ENCODE data around the gene CIT.
"Not testable (repeated sequence)": the region's sequence is repeated elsewhere in the genome, so short reads cannot be mapped to it uniquely, and the experiment has no call there.

The CIT gene

DNA sequence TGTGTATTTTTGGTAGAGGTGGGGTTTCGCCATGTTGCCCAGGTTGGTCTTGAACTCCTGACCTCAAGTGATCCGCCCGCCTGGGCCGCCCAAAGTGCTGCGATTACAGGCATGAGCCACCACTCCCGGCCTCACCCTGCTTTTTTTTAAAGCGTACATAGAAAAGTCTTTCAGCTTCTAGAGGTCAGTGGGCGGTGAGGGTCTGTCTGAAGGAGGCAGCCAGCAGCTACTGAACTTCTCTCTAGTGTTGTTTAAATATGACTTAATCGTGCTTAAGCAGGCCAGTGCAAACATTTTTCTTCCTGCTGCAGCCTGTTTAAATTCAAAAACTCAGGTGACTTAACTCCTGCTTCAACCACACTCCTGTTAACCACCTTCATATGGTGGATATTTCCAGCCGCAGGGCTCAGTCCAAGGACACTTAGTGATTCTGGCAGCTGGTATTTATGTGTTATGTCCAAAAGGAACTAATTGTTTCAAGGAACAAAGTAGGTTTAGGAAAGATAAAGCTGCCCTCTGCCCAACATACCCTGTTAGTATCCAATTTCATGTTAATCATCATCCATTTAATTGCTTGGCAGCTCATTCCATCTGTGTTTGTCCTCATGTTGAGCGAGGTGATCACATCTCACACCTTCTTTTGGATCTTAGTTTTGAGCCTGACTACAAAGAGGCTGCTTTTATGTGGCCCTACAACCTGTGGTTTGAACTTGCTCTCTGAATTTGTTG is 207.2 kb downstream of the CIT start:
- no peak for DNase-seq

DNA sequence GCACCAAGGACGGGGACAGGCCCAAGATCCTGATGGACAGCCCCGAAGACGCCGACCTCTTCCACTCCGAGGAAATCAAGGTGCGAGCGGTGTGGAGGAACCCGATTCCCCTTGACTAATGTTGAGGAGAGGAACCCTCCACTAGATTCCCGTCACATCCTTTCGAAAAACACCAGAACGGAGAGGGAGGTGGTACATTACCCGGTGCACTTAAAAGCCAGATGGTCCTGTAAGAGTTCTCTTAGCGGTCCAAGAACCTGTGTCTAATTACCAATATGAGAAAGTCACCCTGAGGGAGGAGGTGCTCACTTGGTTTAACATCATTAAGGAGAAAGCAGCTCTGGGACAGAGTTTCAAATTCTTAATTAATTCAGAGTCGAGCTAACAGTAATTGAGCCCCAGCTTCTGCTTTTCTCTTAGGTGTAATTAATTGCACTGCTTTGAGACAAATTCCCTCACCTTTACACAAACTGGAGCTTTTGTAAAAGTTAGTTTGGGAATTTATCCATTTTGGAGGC is 208.7 kb downstream of the CIT start:
- DNase-seq = no peak

DNA sequence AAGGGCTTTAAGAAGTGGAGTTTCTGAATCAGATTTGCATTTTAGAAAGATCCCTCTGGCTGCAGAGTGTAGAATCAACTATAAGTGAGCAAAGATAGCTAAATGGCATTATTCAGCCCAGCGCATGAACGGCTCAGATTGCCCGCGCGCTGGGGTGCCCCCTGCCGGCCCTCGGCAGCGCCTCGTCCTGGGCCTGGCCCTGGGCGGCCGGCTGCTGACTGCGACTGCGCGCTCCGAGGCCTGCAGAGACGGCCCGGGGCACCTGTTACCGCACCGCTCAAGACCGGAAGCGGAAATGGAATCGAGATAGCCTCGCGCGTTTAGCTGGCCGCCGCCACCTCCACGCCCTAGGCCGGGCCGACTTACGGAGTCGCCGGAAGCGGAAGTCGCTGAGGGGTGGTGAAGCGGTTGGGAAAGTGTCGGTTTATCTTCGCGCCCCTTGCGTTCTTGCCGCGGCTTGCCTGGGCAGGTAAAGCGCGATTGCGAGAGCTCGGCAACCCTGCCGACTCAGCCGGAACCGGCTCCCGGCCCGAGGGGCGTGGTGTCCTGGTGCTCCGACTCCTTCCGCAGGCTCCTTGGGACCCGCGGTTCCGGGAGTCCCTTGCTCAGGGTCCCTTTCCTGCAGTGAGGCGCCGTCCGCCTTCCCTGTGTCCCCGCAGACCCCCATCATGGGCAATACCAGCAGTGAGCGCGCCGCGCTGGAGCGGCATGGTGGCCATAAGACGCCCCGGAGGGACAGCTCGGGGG is 209.4 kb downstream of the CIT start, which contains the start of gene PRKAB1:
Gene PRKAB1 (plus strand): TSS at position 557 of the 747 bp plus-strand sequence. CDS start 112 bp downstream, at position 669.
- peak; percentile 98 for DNase-seq

DNA sequence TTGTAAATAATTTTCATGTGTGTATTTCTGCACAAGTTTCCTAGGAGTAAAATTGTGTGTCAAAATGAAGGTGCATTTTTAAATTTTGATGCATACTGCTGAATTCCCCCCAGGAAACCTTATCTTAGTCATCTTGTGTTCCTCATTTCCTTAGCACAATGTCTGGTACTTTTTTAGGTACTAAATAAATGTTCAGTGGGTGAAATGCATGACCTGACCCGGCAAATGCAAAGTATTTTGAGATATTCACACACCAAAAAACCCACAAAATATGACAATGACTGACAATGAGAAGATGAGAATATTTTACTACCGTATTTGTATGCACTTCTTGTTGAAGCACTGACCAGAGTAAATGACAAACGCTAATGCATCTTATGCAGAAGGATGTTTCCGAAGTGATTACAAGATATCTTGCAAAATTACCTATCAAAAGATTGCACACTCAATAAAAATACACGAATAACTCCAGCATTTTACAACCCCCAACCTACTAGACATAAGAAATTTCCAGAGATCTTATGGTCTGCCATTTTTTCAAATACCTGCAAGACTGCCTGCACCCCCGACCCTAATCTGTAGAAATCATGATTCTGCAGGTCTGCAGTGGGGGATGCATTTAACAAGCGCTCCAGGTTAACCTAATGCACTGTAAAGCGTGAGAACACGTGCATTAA is 210.1 kb downstream of the CIT start:
- peak; percentile 24 for DNase-seq

DNA sequence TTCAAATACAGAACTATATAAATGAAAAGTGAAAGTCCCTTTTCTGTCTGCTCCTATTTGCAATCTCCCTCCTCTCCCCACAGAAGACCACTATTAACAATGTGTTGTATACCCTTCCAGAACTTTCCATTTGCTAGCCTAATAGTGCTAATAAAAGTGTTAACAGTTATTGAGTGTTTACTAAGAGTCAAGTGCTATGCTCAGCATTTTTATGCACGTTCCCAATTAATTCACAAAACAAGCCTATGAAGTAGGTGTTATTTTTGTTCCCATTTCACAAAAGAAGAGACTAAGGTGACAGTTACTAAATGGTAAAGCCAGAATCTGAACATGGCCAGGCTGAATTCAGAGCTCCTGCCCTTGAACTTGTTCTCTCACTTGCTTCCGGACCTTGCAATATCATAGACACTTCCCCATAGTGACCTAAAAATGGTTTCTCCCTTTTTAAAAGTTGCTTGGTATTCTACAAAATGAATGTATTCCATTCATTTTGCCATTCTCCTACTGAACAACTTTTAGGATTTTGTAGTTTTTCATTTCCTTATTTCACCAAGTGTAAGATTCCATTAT is 210.8 kb downstream of the CIT start:
- no peak for DNase-seq

DNA sequence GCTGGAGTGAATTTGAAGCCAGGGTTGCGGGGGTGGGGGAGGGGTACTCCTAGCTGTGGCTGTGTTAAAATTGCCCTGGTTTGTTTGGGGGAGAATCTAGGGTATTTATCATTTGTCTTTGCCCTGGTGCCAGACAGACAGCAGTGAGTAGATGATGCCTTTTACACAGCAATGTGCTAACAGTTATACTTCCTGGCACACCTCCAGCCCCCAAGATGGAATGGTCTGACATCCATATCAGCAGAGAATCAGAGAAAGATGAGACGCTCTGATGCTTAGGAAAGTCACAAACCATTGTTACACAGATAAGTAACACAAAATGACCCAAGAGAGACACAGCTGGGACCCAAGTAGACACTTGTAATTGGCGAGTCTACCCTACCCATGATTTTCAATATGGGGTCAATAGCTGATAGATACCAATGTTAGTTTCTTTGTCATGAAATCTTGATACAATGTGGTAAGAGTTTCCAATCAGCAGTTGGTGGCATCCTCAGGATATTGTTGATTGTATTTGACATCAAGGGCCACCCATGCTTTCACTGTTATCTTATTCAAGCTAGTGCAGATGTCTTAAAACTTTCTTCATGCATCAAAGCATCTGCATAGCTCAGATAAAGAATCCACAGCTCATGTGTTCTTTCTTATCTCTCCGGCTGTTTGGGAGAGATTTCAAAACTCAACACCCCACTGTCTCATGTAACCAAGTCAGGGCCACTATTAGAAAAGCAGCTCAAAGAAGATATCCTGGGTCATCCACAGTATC is 211.8 kb downstream of the CIT start:
- no peak for DNase-seq

DNA sequence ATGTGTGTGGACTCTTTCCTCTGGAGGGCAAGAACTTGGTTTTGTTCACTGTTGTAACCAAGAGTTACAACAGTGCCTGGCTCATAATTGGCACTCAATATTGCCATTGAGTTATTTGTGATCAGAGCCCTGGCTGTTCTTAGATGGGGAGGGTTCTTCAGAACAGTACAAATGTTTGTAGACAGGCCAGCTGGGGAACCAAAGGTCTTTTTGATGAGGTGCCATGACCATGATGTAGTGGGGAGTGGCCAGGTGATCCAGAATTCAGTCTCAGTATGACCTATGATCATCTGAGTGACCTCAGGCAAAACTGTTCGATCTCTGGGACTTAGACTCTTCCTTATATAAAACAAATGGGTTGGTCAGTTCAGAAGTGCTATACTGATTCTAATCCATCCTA is 212.5 kb downstream of the CIT start:
- no peak for DNase-seq

DNA sequence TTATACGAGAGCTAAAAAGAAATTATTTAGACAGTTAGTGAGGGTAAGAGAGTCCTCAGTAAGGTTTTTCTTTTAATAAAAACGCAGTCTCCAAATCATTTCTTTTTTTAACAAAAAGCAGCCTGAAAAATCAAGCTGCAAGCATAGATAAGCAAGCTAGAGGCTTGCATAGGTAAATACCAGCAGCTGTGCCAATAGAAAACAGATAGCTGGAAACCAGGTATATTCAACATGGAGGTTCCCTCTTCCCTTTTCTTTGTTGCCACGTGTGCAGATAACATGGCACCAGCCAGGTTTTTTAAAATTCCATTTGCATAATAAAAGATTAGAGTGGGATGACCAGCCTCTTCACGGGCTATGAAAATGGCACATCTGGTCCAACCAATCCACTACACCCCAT is 215.2 kb downstream of the CIT start:
- DNase-seq = no peak

DNA sequence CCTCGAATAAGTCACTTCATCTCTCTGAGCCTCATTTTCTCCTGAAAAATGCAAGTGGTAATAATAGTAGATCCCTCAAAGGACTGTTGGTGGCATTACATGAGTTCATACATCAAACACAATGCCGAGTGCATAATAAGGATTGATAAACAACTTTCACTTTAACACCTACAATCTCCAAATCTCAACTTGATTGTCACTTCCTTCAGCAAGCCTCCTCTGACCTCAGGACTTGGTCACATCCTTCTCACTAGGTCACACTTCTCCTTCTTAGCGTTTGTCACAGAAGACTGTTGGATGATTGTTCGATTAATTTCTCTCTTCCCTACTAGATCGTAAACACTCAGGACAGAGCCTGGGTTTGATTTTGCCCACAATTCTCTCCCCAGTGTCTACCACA is 217.0 kb downstream of the CIT start:
- DNase-seq = no peak

DNA sequence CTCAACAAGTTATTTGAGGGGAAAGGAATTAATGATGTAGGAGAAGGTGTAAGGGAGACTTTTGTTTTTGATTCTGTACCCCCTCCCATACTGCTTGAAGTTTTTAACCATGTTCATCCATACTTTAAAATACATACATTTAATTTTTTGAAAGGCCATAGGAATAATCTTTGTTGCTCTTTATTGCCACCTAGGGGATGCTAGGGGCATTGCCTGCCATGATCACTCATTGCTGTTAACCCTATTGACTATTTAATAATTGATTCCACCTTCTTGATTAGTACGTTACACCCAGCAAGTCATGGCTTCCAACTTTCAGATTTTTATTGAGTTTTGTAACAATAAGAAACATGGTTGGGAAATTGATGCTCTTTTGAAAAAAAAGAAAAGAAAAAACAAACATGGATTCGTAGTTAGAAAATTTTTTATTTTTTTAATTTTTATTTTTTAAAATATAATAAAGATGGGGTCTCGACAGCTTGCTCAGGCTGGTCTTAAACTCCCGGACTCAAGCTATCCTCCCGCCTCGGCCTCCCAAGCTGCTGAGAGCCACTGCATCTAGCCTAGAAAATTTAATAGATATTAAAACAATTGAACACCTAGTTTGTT is 217.7 kb downstream of the CIT start:
- peak; percentile 61 for DNase-seq

DNA sequence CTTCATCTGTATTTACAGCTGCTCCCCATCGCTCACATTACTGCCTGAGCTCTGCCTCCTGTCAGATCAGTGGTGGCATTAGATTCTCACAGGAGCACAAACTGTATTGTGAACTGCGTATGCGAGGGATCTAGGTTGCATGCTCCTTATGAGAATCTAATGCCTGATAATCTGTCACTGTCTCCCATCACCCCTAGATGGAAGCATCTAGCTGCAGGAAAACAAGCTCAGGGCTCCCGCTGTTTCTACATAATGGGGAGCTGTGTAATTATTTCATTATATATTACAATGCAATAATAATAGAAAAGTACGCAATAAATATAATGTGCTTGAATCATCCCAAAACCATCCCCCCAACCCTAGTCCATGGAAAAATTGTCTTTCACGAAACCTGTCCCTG is 219.0 kb downstream of the CIT start:
- not testable (repeated sequence) for DNase-seq

DNA sequence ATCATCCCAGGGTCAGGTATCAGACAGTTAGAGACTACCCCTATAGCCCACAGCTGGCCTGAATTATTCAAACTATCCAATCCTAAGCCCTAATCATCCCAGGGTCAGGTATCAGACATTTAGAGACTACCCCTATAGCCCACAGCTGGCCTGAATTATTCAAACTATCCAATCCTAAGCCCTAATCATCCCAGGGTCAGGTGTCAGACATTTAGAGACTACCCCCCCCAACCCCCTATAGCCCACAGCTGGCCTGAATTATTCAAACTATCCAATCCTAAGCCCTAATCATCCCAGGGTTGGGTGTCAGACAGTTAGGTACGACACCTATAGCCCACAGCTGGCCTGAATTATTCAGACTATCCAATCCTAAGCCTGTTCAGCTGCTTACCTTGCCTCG is 220.1 kb downstream of the CIT start:
- not testable (repeated sequence) for DNase-seq

DNA sequence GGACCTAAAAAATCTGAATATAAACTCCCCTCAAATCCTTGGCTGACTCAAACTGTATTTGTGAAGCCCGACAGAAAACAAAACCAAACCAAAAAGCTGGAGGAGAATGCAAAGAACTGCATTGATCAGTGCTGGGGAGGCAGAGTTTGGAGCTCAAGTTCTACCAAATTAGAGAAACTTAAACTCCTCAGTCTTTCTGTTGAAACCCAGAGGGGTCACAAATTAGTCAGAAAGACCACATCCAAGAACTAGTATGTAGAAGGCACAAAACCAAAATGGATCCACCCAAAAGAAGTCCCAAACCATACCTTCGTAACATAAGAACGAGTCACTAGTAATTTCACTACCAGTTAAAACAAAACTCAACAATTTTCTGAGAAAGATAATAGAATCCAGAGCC is 224.5 kb downstream of the CIT start:
- peak; percentile 14 for DNase-seq

DNA sequence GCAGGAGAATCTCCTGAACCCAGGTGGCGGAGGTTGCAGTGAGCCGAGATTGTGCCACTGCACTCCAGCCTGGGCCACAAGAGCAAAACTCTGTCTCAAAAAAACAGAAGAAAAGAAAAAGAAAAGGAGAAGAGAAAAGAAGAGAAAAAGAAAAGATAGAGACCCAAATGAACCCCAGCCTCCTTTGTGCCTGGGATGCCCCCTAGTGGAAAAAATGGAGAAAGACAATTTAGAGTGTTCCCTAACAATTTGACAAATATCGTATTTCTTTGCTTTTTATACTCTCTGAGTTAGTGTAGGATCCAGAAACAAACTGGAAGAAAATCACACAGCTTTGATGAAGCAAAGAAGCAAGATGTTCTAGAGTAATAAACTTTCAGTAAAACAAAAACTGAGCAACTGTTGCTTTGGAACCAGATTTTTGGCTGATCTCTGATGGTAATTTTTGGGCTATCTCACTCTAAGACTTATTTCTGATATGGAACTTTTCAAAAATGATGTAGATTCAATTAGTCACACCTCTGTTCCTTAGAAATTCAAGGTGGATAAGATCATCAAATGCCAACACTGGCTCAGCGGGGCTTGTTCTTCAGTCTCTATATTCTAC is 227.8 kb downstream of the CIT start:
- DNase-seq = peak; percentile 22

DNA sequence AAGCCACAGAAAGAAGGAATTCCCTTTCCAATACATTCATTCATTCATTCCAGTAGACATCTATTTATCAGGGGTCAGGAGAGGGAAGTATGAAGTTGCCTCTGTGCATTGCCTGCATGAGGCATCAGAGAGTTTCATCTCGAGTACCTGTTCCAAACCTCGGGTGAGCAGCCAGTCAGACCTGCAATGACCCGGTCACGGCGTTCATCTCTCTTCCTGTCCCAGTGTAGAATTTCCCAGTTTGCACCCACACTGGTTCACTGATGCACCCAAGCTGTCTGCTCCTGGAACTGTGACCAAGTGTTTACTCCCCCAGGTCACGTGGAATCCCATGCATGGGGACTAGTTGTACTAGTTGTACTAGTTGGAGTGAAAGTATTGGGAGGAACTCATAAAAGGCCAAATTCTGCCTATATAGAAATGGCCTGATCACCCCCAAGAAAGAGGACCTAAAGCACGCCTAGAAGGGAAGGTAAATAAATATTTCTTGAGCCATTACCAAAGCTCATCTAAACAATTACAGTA is 231.5 kb downstream of the CIT start:
- no peak for DNase-seq

DNA sequence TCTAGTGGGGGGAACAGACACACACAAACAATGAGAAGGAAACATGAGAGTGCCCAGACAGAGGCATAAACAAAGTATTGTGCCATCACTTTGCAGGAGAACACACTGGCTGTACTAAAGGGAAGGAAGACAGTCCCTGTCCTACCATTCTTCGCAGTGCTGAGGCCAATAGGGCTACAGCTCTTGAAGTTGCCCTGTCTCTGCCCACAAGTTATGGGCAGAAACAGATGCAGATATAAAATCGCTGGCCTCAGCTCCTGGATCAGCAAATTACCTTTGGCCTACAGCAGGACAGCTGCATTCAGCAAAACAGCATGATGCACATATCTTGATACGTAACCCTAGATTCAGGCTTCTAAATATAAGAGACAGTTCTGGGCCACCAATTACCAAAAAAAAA is 232.2 kb downstream of the CIT start:
- DNase-seq = no peak

DNA sequence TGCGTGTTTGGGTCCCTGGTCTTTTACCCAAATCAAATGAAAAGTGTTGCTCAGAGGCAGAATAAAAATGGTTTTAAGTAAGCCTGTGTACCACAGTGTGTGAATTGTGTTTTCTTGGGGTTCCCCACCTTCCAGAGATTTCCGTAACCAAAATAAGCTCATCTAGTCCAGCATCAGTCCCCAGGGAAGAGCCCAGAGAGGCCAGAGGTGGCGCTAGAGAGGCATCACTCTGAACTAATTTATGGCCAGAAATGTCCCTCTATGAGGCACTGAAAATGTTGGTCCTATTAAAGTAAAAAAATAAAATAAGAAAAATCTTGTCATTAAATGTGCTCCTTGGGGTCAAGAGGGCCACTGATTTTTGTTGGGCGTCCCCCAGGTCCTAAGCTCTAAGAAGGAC is 234.1 kb downstream of the CIT start:
- DNase-seq = no peak
